Measurements from ENCODE around the gene PEAK3. TPM values are rescaled to one million over a fixed set of nuclear protein-coding genes. Genes with fewer than 3 reads are reported as not detected.

PEAK3 gene
- total and polyA plus RNA-seq, 9 of the 15 experiments (the other 6 are each of a cell fraction or from before 2014, with no cell fraction given) = 0.07 to 0.40 TPM; not detected in 7

DNA sequence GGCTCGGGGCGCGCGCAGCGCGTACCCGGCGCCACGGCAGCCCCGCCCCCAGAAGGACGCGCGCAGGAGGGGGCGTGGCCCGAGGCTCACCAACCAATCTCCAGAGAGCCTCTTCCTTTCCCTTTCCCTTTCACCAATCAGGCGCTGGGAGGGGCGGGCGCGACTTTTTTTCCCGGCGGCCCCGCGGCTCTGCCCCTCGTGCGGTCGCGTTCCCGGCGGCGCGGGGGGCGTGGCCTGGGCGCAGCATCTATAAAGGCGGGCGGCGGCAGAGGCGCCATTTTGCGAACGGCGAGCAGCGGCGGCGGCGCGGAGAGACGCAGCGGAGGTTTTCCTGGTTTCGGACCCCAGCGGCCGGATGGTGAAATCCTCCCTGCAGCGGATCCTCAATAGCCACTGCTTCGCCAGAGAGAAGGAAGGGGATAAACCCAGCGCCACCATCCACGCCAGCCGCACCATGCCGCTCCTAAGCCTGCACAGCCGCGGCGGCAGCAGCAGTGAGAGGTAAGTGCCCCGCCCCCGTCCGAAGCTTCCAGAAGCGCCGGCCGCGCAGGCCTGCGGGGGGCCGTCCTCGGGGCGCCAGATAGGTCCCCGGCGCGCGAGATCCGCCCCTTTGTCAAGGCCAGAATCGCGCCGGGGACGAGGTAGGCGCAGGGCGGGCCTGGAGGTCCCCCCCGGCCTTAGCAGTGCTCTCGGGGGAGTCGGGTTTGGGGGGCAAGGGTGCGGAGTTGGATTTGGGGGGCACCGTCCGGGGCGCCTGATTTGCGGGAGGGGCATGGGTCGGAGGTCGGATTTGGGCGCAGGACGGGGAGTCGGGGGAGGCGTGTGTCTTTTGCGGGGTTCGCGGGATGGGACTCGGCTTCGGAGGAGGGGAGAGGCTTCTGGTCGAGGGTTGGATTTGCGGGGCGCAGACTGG, 12.5 kb downstream of the PEAK3 start (continued):
- TF ChIP-seq ATF3 (IDR thresholded peaks at IDR 0.05) (no peak), ATF3 (CRISPR knock-in tag; conservative IDR thresholded peaks at IDR 0.05) (0 out of 2 replicates have a peak, but pooled peaks have one; percentile 58), EGR1 (conservative IDR thresholded peaks at IDR 0.05) (no peak; the same call in 1 of the 2 replicates), PHTF2 (CRISPR knock-in tag; IDR thresholded peaks at IDR 0.05) (no peak), ZNF707 (CRISPR knock-in tag; conservative IDR thresholded peaks at IDR 0.05) (no peak), FOS (IDR thresholded peaks at IDR 0.05; ENCODE audit: extremely low read depth, insufficient read length) (peak; percentile 80), PRMT5 (CRISPR knock-in tag; IDR thresholded peaks at IDR 0.05) (peak; percentile 39), CBX2 (IDR thresholded peaks at IDR 0.05; ENCODE audit: insufficient read depth, low read length, poor library complexity, severe bottlenecking) (no peak), PURB (CRISPR knock-in tag; IDR thresholded peaks at IDR 0.05; ENCODE audit: low read depth) (no peak), NFYB (IDR thresholded peaks at IDR 0.05; ENCODE audit: extremely low read depth, insufficient read length) (peak; percentile 58), MBD2 (IDR thresholded peaks at IDR 0.05; ENCODE audit: borderline replicate concordance, low read depth) (peak; percentile 84), HINFP (tag; conservative IDR thresholded peaks at IDR 0.05; ENCODE audit: low read depth) (no peak), MEF2D (tag; conservative IDR thresholded peaks at IDR 0.05; ENCODE audit: low read depth) (no peak), KAT7 (CRISPR knock-in tag; IDR thresholded peaks at IDR 0.05; ENCODE audit: borderline replicate concordance) (no peak), JUND (IDR thresholded peaks at IDR 0.05; ENCODE audit: borderline replicate concordance, low read depth, low read length) (no peak; the same call in 1 of the 2 replicates), JUND (tag; IDR thresholded peaks at IDR 0.05; ENCODE audit: borderline replicate concordance, low read depth, low read length) (no peak), TAL1 (IDR thresholded peaks at IDR 0.05) (no peak), DACH1 (IDR thresholded peaks at IDR 0.05; ENCODE audit: partially characterized antibody) (no peak), NELFE (IDR thresholded peaks at IDR 0.05; ENCODE audit: insufficient read depth, insufficient read length) (peak; percentile 67), ETS2 (tag; IDR thresholded peaks at IDR 0.05; ENCODE audit: borderline replicate concordance, poor library complexity, severe bottlenecking) (no peak), ARID1B (IDR thresholded peaks at IDR 0.05) (peak; percentile 41; the same call in 1 of the 2 replicates)
- TF ChIP-seq, protein P1, sequence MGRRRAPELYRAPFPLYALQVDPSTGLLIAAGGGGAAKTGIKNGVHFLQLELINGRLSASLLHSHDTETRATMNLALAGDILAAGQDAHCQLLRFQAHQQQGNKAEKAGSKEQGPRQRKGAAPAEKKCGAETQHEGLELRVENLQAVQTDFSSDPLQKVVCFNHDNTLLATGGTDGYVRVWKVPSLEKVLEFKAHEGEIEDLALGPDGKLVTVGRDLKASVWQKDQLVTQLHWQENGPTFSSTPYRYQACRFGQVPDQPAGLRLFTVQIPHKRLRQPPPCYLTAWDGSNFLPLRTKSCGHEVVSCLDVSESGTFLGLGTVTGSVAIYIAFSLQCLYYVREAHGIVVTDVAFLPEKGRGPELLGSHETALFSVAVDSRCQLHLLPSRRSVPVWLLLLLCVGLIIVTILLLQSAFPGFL (CRISPR knock-in tag; IDR thresholded peaks at IDR 0.05) = no peak
- TF ChIP-seq, protein P2, sequence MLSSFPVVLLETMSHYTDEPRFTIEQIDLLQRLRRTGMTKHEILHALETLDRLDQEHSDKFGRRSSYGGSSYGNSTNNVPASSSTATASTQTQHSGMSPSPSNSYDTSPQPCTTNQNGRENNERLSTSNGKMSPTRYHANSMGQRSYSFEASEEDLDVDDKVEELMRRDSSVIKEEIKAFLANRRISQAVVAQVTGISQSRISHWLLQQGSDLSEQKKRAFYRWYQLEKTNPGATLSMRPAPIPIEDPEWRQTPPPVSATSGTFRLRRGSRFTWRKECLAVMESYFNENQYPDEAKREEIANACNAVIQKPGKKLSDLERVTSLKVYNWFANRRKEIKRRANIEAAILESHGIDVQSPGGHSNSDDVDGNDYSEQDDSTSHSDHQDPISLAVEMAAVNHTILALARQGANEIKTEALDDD (IDR thresholded peaks at IDR 0.05) = no peak
